Parathyroid adenoma (tissue), 2 donors: ENCODE results near the gene C2orf42.
"Not testable (repeated sequence)": the region's sequence is repeated elsewhere in the genome, so short reads cannot be mapped to it uniquely, and the experiment has no call there.

Experiments
- H2AFZ ChIP-seq: fragments of 300-600 bp; sonication (generic); one replicate; pipeline ENCODE4 v1.7.0; 2017; ENCODE audit warnings: antibody characterized with exemption, mild to moderate bottlenecking
- H3K27ac ChIP-seq: fragments of 300-600 bp; sonication (generic); one replicate; pipeline ENCODE4 v1.7.0; 2017
- H3K27me3 ChIP-seq: fragments of 300-600 bp; sonication (generic); one replicate; pipeline ENCODE4 v1.7.0; 2017; ENCODE audit warnings: low read length; ENCODE audit not compliant: control insufficient read depth, insufficient read depth
- H3K36me3 ChIP-seq: fragments of 300-600 bp; sonication (generic); one replicate; pipeline ENCODE4 v1.7.0; 2017; ENCODE audit warnings: low read length; ENCODE audit not compliant: control insufficient read depth, insufficient read depth
- H3K4me1 ChIP-seq: fragments of 300-600 bp; sonication (generic); one replicate; pipeline ENCODE4 v1.7.0; 2017; ENCODE audit warnings: control low read depth
- H3K4me2 ChIP-seq: fragments of 300-600 bp; sonication (generic); one replicate; pipeline ENCODE4 v1.7.0; 2017; ENCODE audit warnings: low read length
- H3K4me3 ChIP-seq: fragments of 300-600 bp; sonication (generic); one replicate; pipeline ENCODE4 v1.7.0; 2017; ENCODE audit warnings: low read depth, low read length
- H3K79me2 ChIP-seq: fragments of 300-600 bp; sonication (generic); one replicate; pipeline ENCODE4 v1.7.0; 2017; ENCODE audit warnings: control low read depth
- H3K9ac ChIP-seq: fragments of 300-600 bp; sonication (generic); one replicate; pipeline ENCODE4 v1.7.0; 2017; ENCODE audit warnings: mild to moderate bottlenecking
- H3K9me3 ChIP-seq: fragments of 300-600 bp; sonication (generic); one replicate; pipeline ENCODE4 v1.7.0; 2017; ENCODE audit warnings: low read length; ENCODE audit not compliant: control insufficient read depth
- CTCF ChIP-seq: fragments of 300-600 bp; sonication (generic); IDR thresholded peaks from one replicate; pipeline ENCODE4 v1.7.0; 2017; ENCODE audit warnings: antibody characterized with exemption, mild to moderate bottlenecking
- donor health status: primary hyperparathyroidism.

The C2orf42 gene

GRCh38 chr2:70199320-70199864 lies 8.6 kb upstream of the C2orf42 start:
- Histone ChIP-seq H3K9me3 (no peaks in the 10 kb centered on the region), H3K4me1 (no peaks in the 10 kb centered on the region), H3K9ac (no peak overlapping the region), H3K36me3 (no peaks in the 10 kb centered on the region), H3K4me3 (no peak overlapping the region), H2AFZ (no peak overlapping the region), H3K27me3 (no peaks in the 10 kb centered on the region), H3K4me2 (no peak overlapping the region), H3K27ac (no peak overlapping the region), H3K79me2 (no peaks in the 10 kb centered on the region)
- TF ChIP-seq CTCF, result no peak

- Histone ChIP-seq H3K27me3 (no peaks in the 10 kb centered on the region), H3K9ac (no peak overlapping the region), H2AFZ (no peak overlapping the region), H3K4me3 (no peak overlapping the region), H3K79me2 (no peaks in the 10 kb centered on the region), H3K36me3 (no peaks in the 10 kb centered on the region), H3K27ac (no peak overlapping the region), H3K4me1 (peaks cover 4% of the 10 kb centered on the region), H3K4me2 (no peak overlapping the region), H3K9me3 (no peaks in the 10 kb centered on the region)
- no peak for TF ChIP-seq CTCF
Measured at GRCh38 chr2:70192516-70192915, 1.7 kb upstream of the C2orf42 start.

GRCh38 chr2:70191244-70191735 lies 471 bp upstream of the C2orf42 start:
- Histone ChIP-seq H3K4me3 (peak overlapping the region; percentile 96), H2AFZ (peak overlapping the region; percentile 79), H3K4me1 (peaks cover 4% of the 10 kb centered on the region), H3K27me3 (no peaks in the 10 kb centered on the region), H3K79me2 (no peaks in the 10 kb centered on the region), H3K27ac (peak overlapping the region; percentile 99), H3K36me3 (no peaks in the 10 kb centered on the region), H3K9ac (no peak overlapping the region), H3K9me3 (no peaks in the 10 kb centered on the region), H3K4me2 (peak overlapping the region; percentile 93)
- no peak for TF ChIP-seq CTCF

- H3K9ac ChIP-seq, result no peak overlapping the region
- H3K27me3 ChIP-seq, result no peaks in the 10 kb centered on the region
- H3K36me3 ChIP-seq, result no peaks in the 10 kb centered on the region
- no peak for TF ChIP-seq CTCF
- no peak overlapping the region for H3K4me2 ChIP-seq
- H2AFZ ChIP-seq, result no peak overlapping the region
- no peak overlapping the region for H3K4me3 ChIP-seq
- no peak overlapping the region for H3K27ac ChIP-seq
- no peaks in the 10 kb centered on the region for H3K79me2 ChIP-seq
- H3K4me1 ChIP-seq, result peaks cover 4% of the 10 kb centered on the region
- H3K9me3 ChIP-seq, result no peaks in the 10 kb centered on the region
Measured at GRCh38 chr2:70188460-70188859, 2.4 kb downstream of the C2orf42 start.

- not testable (repeated sequence) for H3K4me2 ChIP-seq, H3K9me3 ChIP-seq, H3K79me2 ChIP-seq, H3K4me1 ChIP-seq, H3K4me3 ChIP-seq, H3K27ac ChIP-seq, H3K9ac ChIP-seq, H3K36me3 ChIP-seq, H2AFZ ChIP-seq, H3K27me3 ChIP-seq
Measured at GRCh38 chr2:70187170-70187569, 3.6 kb downstream of the C2orf42 start.
